ENCODE results near the gene JTB. TPM values are rescaled to one million over a fixed set of nuclear protein-coding genes. Genes with fewer than 3 reads are reported as not detected.

The JTB gene
- total RNA-seq, 1 experiment from 2014 or later = 123 TPM

GRCh38 chr1:154019269-154019668, 41.8 kb upstream of the JTB start:
- intact Hi-C loops (cut with micrococcal nuclease) = no loop called here
- no peaks in the 10 kb centered on the region for H3K9me2 ChIP-seq (ENCODE audit: insufficient read depth)
- ChIA-PET CTCF (no interaction called here), POLR2A (interaction anchor here (1.6 kb wide), 1 partner anchor 29 kb away, joined by 4 read pairs; the partner anchor contains the start of gene RPS27), RAD21 (ENCODE audit: low non-redundant PET in 1 of 2, low total read pairs in 2 of 2, uncharacterized antibody in 2 of 2, unreplicated experiment in 2 of 2) (no interaction called here)
- no peaks in the 10 kb centered on the region for H3K36me3 ChIP-seq (ENCODE audit: control insufficient read depth in 1 of 2, insufficient read depth in 2 of 2, low read length in 2 of 2)
- no TSS peak for BruUV-seq (replicated peaks)
- no peak overlapping the region for H3K9ac ChIP-seq (ENCODE audit: low read length)
- H4K20me1 ChIP-seq (ENCODE audit: insufficient read depth) = no peaks in the 10 kb centered on the region
- TF ChIP-seq FOSL1 (IDR thresholded peaks at IDR 0.05; ENCODE audit: low read depth) = no peak
- no peak for TF ChIP-seq POLR2A (IDR thresholded peaks at IDR 0.05; ENCODE audit: borderline replicate concordance, extremely low read depth, insufficient read depth, insufficient read length)
- no peak for TF ChIP-seq ZFX (IDR thresholded peaks at IDR 0.05)
- TF ChIP-seq ATF3 (IDR thresholded peaks at IDR 0.05) = no peak
- TF ChIP-seq CBX3 (IDR thresholded peaks at IDR 0.05; ENCODE audit: low read depth) = no peak
- TF ChIP-seq SP1 (IDR thresholded peaks at IDR 0.05; ENCODE audit: low read depth) = no peak
- TF ChIP-seq JUND (IDR thresholded peaks at IDR 0.05) = no peak
- no peak for TF ChIP-seq ELF1 (IDR thresholded peaks at IDR 0.05; ENCODE audit: borderline replicate concordance, low read depth)
- no peak for TF ChIP-seq SIN3A (IDR thresholded peaks at IDR 0.05; ENCODE audit: low read depth)
- no peak for TF ChIP-seq EGR1 (IDR thresholded peaks at IDR 0.05; ENCODE audit: low read depth)
- no peak for TF ChIP-seq POLR2AphosphoS5 (IDR thresholded peaks at IDR 0.05; ENCODE audit: low read depth, low read length)
- TF ChIP-seq CEBPB (IDR thresholded peaks at IDR 0.05; ENCODE audit: low read depth) = no peak
- TF ChIP-seq ZBTB33 (IDR thresholded peaks at IDR 0.05; ENCODE audit: extremely low read depth, insufficient replicate concordance, low read length) = no peak
- no peak for TF ChIP-seq REST (IDR thresholded peaks at IDR 0.05; ENCODE audit: low read depth)
- H3K79me2 ChIP-seq (ENCODE audit: insufficient read depth, low read length) = no peaks in the 10 kb centered on the region
- H3K27me3 ChIP-seq (ENCODE audit: insufficient read depth, low read length) = no peaks in the 10 kb centered on the region
- H3K9me3 ChIP-seq (ENCODE audit: control insufficient read depth in 1 of 2, insufficient read depth in 1 of 2, low read depth in 1 of 2, low read length in 2 of 2) = no peaks in the 10 kb centered on the region
- no peak for ATAC-seq
- peaks cover under 1 to 3% of the 10 kb centered on the region in 2 experiments; a peak in 2 of 4 replicates for H3K4me1 ChIP-seq (ENCODE audit: control insufficient read depth in 1 of 2, insufficient read depth in 2 of 2, low read length in 2 of 2)
- DNase-seq (ENCODE audit: low read depth, low spot score) = no peak
- H3K4me2 ChIP-seq (ENCODE audit: low read length) = no peak overlapping the region
- no peak overlapping the region for H3K27ac ChIP-seq (ENCODE audit: low read depth, low read length)
- no peak overlapping the region for H3K4me3 ChIP-seq (replicated peaks in 1 of 2; ENCODE audit: low read depth in 1 of 2, low read length in 2 of 2)
- H2AFZ ChIP-seq (ENCODE audit: low read depth, low read length, poor library complexity, severe bottlenecking) = no peak overlapping the region

Data from HCT116 (cell line).